HG03025 (cell line): ENCODE data around the gene TMEM165.

Source experiments
- ATAC-seq: cut with Tn5 transposase; IDR thresholded peaks from one replicate; pipeline ENCODE4 v1.9.1; 2021; ENCODE audit warnings: mild to moderate bottlenecking, moderate library complexity; ENCODE audit not compliant: unreplicated experiment, low FRiP score

Gene TMEM165

GRCh38 chr4:55399581-55399980 lies 3.8 kb downstream of the TMEM165 start:
- ATAC-seq = no peak

- ATAC-seq = no peak
These were observed 9.3 kb downstream of the TMEM165 start for GRCh38 chr4:55405073-55405472.

GRCh38 chr4:55406545-55406944 lies 10.8 kb downstream of the TMEM165 start:
- ATAC-seq = no peak

- no peak for ATAC-seq
These were observed 11.4 kb downstream of the TMEM165 start for GRCh38 chr4:55407119-55407518.

GRCh38 chr4:55407764-55408163 lies 12.0 kb downstream of the TMEM165 start:
- ATAC-seq = no peak

- ATAC-seq = peak; percentile 57
These were observed 13.9 kb downstream of the TMEM165 start for GRCh38 chr4:55409468-55410171.

- ATAC-seq = no peak
These were observed 14.7 kb downstream of the TMEM165 start for GRCh38 chr4:55410431-55410830.

- ATAC-seq = no peak
These were observed 15.9 kb downstream of the TMEM165 start for GRCh38 chr4:55411621-55412020.

- ATAC-seq = no peak
These were observed 20.4 kb downstream of the TMEM165 start for GRCh38 chr4:55416176-55416575.

GRCh38 chr4:55424791-55425190 lies 29.0 kb downstream of the TMEM165 start:
- ATAC-seq = no peak

GRCh38 chr4:55431710-55432336 lies 36.1 kb downstream of the TMEM165 start:
- no peak for ATAC-seq

GRCh38 chr4:55435141-55435841 lies 39.5 kb downstream of the TMEM165 start:
- ATAC-seq = no peak

- no peak for ATAC-seq
These were observed 41.6 kb downstream of the TMEM165 start for GRCh38 chr4:55437356-55437796.

- no peak for ATAC-seq
These were observed 42.1 kb downstream of the TMEM165 start for GRCh38 chr4:55437823-55438222.

GRCh38 chr4:55438314-55438713 lies 42.6 kb downstream of the TMEM165 start:
- ATAC-seq = no peak

- ATAC-seq = no peak
These were observed 43.3 kb downstream of the TMEM165 start for GRCh38 chr4:55439023-55439422.

- peak; percentile 47 for ATAC-seq
These were observed 45.0 kb downstream of the TMEM165 start for GRCh38 chr4:55440786-55441185.

GRCh38 chr4:55442541-55442940 lies 46.8 kb downstream of the TMEM165 start:
- ATAC-seq = no peak

- ATAC-seq = no peak
These were observed 49.1 kb downstream of the TMEM165 start for GRCh38 chr4:55444827-55445226.

GRCh38 chr4:55445921-55446577 lies 50.3 kb downstream of the TMEM165 start:
- no peak for ATAC-seq

GRCh38 chr4:55446578-55446922 lies 50.8 kb downstream of the TMEM165 start:
- no peak for ATAC-seq
